GM12878 (cell line): Measurements from ENCODE around the gene DENND6A. TPM values are rescaled to one million over a fixed set of nuclear protein-coding genes. Genes with fewer than 3 reads are reported as not detected.
A peak's percentile ranks its signal among the peaks of the same experiment; 100 is the strongest.

ENCODE experiments used
- ATAC-seq: fragments of 200-7000 bp; cut with Tn5 transposase; 3 replicates; pipeline ENCODE4 v1.9.1; 2020; ENCODE audit warnings: mild to moderate bottlenecking, moderate library complexity
- BruUV-seq: library from RNA; stranded (reverse); fragments of 400-500 nt; replicated peaks from 2 replicates; lab custom pipeline; 2021; lab: Mats Ljungman, UMichigan
- CTCF ChIA-PET: fragments of 300-600 bp; sonication (Branson Sonifier 250); formaldehyde crosslinking; extraction: SDS; loops from one replicate; lab custom pipeline; 2021; ENCODE audit warnings: inconsistent platforms; lab: Yijun Ruan, JAX
- POLR2A ChIA-PET: fragments of 350-600 bp; formaldehyde crosslinking; extraction: SDS; loops from one replicate; lab custom pipeline; 2021; ENCODE audit warnings: inconsistent platforms; lab: Charles Lee
- RAD21 ChIA-PET: fragments of 300-600 bp; sonication (Branson Sonifier 250); formaldehyde crosslinking; loops from one replicate; lab custom pipeline; 2023; ENCODE audit warnings: antibody characterized with exemption; ENCODE audit not compliant: unreplicated experiment; lab: Charles Lee
- SMC1A ChIA-PET: fragments of 300-600 bp; sonication (Branson Sonifier 250); formaldehyde crosslinking; loops from one replicate; lab custom pipeline; 2023; ENCODE audit not compliant: unreplicated experiment, uncharacterized antibody; lab: Charles Lee
- DNase-seq: peaks from one replicate; pipeline ENCODE4 v3.0.0-alpha.2; 2011; ENCODE audit warnings: low read depth, low spot score
- FAIRE-seq: peaks from 3 replicates; lab custom pipeline; 2011; peaks lifted over from hg19 to GRCh38; lab: Jason Lieb, UNC
- H2AFZ ChIP-seq: 2 replicates; pipeline ENCODE4 v1.6.0; 2011; ENCODE audit warnings: low read depth, low read length, control low read depth; ENCODE audit not compliant: control insufficient read depth
- H3K27ac ChIP-seq: 2 replicates; pipeline ENCODE4 v1.5.1; 2011; ENCODE audit warnings: control low read depth; ENCODE audit not compliant: control insufficient read depth, insufficient read depth
- H3K27me3 ChIP-seq, 2 experiments: replicated peaks in 1 of 2; 2 replicates each; pipeline versions ENCODE4 v1.6.0 to v1.6.1; 2011; ENCODE audit warnings: low read length in 1 of 2; ENCODE audit not compliant: control insufficient read depth in 2 of 2, insufficient read depth in 2 of 2
- H3K36me3 ChIP-seq, 2 experiments: 2 replicates each; pipeline ENCODE4 v1.5.1; 2011; ENCODE audit warnings: low read length in 1 of 2; ENCODE audit not compliant: control insufficient read depth in 2 of 2, insufficient read depth in 2 of 2
- H3K4me1 ChIP-seq: 2 replicates; pipeline ENCODE4 v1.6.1; 2011; ENCODE audit warnings: mild to moderate bottlenecking, low read length, moderate library complexity, mixed read lengths; ENCODE audit not compliant: control insufficient read depth, insufficient read depth
- H3K4me2 ChIP-seq: 2 replicates; pipeline ENCODE4 v1.6.0; 2011; ENCODE audit warnings: control low read depth; ENCODE audit not compliant: control insufficient read depth, insufficient read depth
- H3K4me3 ChIP-seq: fragments of 200-600 bp; sonication (generic); 2 replicates; pipeline ENCODE4 v1.5.1; 2016
- H3K79me2 ChIP-seq: 2 replicates; pipeline ENCODE4 v1.6.0; 2011; ENCODE audit warnings: low read length; ENCODE audit not compliant: control insufficient read depth, insufficient read depth
- H3K9ac ChIP-seq: 2 replicates; pipeline ENCODE4 v1.8.0; 2011; ENCODE audit warnings: low read length, control low read depth, mixed read lengths; ENCODE audit not compliant: control insufficient read depth, insufficient read depth
- H3K9me3 ChIP-seq: replicated peaks from 3 replicates; pipeline ENCODE4 v1.5.1; 2011; ENCODE audit warnings: mild to moderate bottlenecking, low read length; ENCODE audit not compliant: control insufficient read depth, insufficient read depth
- H4K20me1 ChIP-seq: 2 replicates; pipeline ENCODE4 v1.6.0; 2011; ENCODE audit not compliant: control insufficient read depth, insufficient read depth
- PAX5 ChIP-seq: IDR thresholded peaks from 2 replicates; pipeline ENCODE4 v1.6.1; 2011; ENCODE audit warnings: low read depth, low read length, borderline replicate concordance
- TBL1XR1 ChIP-seq: IDR thresholded peaks from 2 replicates; pipeline ENCODE4 v1.6.1; 2012; ENCODE audit warnings: low read depth, low read length, improper control_type of control experiment
- WGBS: methylation state at CpG from one replicate; pipeline ENCODE4 v1.1.6; 2016; ENCODE audit warnings: low lambda C conversion rate; ENCODE audit not compliant: insufficient replicate concordance, insufficient coverage; ENCODE audit errors: missing lambda C conversion rate; 5-methylcytosine and 5-hydroxymethylcytosine counted together
- in situ Hi-C: fragments of 300-500 bp; cut with MboI; formaldehyde crosslinking; loops from 9 replicates; pipeline ENCODE4 v1.14.3; 2018; ENCODE audit warnings: mixed read lengths
- intact Hi-C: fragments of 100-400 bp; cut with micrococcal nuclease; formaldehyde crosslinking; loops from one replicate; pipeline ENCODE4 v1.14.2; 2022; ENCODE audit not compliant: unreplicated experiment
- polyA plus RNA-seq, 11 experiments: library from polyadenylated mRNA; depleted of rRNA in 4 of 11; unstranded in 6 of 11; stranded (reverse) in 5 of 11; fragments of >200 nt; fragmentation: Nextera tagmentation in 4 of 11; fragmentation: Illumina TruSeq in 1 of 11; extraction: Ambion mirVana in 4 of 11; extraction: Trizol in 1 of 11; gene quantifications; 1 replicate in 1 of 11; 2 replicates in 10 of 11; pipeline versions ENCODE4 v1.2.1 to v1.2.3, GENCODE V29; 2011 to 2016; ENCODE audit warnings: inconsistent platforms in 2 of 11, missing spikeins in 2 of 11, low read depth in 1 of 11
- total RNA-seq, 4 experiments: library from RNA; depleted of rRNA in 3 of 4; stranded (reverse); fragments of >200 nt in 3 of 4; fragmentation: Illumina TruSeq in 1 of 4; extraction: Trizol in 1 of 4; gene quantifications; 2 replicates each; pipeline versions ENCODE4 v1.2.1 to v1.2.3, GENCODE V29; 2013 to 2021
- TF ChIP-seq, protein P1 (sequence below): IDR thresholded peaks from 2 replicates; pipeline ENCODE4 v1.6.1; 2012; ENCODE audit warnings: low read length, inconsistent platforms
- TF ChIP-seq, protein P2 (sequence below): fragments of 150-350 bp; IDR thresholded peaks from 2 replicates; pipeline ENCODE4 v1.6.1; 2016; ENCODE audit warnings: low read depth, low read length
- TF ChIP-seq, protein P3 (sequence below): IDR thresholded peaks from 2 replicates; pipeline ENCODE4 v1.6.1; 2011; ENCODE audit warnings: borderline replicate concordance, low read depth, mild to moderate bottlenecking, moderate library complexity, low read length; ENCODE audit not compliant: insufficient read depth, poor library complexity, severe bottlenecking

DENND6A gene
- total and polyA plus RNA-seq, 10 of the 15 experiments (the other 5 are each of a cell fraction or from before 2014, with no cell fraction given): 1.8 to 15.3 (median 10.3) TPM

DNA sequence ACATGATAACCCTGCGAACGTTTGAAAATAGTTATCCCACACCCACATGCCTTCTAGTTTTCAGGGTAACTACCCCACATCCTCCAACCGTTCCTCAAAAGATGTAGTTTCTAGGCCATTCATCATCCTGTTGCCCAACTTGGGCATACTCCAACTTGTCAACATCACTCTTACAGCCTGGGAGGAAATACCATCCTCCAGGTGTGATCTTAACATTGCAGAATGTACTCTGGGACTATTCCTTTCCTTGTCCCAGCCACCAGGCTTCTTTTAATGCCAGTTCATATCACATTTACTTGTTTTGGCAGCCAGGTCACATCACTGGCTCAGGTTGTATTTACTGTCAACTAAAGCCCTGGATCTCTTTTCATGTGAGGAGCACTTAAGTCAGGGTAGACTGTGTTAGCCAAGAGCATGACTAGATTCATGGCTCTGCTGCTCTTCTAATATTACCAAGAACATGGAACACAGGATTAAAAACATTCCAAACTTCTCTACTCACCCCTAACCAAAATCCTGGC is 4.0 kb upstream of the DENND6A start:
- ChIA-PET CTCF (no interaction called here), SMC1A (no interaction called here), RAD21 (interaction anchor here (0.6 kb wide), 1 partner anchor 53 kb away, joined by 3 read pairs; no protein-coding TSS in a partner anchor), POLR2A (no interaction called here)
- in situ Hi-C loops: no loop called here
- peaks cover 6% of the 10 kb centered on the region for H3K79me2 ChIP-seq
- no peak overlapping the region for H2AFZ ChIP-seq
- no peak overlapping the region for H3K4me3 ChIP-seq
- no peaks in the 10 kb centered on the region for H3K9me3 ChIP-seq
- ATAC-seq: no peak
- WGBS: 27% methylated on average over 3 of the region's 3 CpGs
- no TSS peak for BruUV-seq
- no peak overlapping the region for H3K27ac ChIP-seq
- H3K4me2 ChIP-seq: no peak overlapping the region
- H3K9ac ChIP-seq: no peak overlapping the region
- TF ChIP-seq, protein P1, sequence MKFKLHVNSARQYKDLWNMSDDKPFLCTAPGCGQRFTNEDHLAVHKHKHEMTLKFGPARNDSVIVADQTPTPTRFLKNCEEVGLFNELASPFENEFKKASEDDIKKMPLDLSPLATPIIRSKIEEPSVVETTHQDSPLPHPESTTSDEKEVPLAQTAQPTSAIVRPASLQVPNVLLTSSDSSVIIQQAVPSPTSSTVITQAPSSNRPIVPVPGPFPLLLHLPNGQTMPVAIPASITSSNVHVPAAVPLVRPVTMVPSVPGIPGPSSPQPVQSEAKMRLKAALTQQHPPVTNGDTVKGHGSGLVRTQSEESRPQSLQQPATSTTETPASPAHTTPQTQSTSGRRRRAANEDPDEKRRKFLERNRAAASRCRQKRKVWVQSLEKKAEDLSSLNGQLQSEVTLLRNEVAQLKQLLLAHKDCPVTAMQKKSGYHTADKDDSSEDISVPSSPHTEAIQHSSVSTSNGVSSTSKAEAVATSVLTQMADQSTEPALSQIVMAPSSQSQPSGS: no peak
- H3K27me3 ChIP-seq: no peaks in the 10 kb centered on the region
- DNase-seq: no peak
- intact Hi-C loops: no loop called here
- no peaks in the 10 kb centered on the region for H4K20me1 ChIP-seq
- H3K4me1 ChIP-seq: no peaks in the 10 kb centered on the region
- no peaks in the 10 kb centered on the region for H3K36me3 ChIP-seq
- no peak for FAIRE-seq

DNA sequence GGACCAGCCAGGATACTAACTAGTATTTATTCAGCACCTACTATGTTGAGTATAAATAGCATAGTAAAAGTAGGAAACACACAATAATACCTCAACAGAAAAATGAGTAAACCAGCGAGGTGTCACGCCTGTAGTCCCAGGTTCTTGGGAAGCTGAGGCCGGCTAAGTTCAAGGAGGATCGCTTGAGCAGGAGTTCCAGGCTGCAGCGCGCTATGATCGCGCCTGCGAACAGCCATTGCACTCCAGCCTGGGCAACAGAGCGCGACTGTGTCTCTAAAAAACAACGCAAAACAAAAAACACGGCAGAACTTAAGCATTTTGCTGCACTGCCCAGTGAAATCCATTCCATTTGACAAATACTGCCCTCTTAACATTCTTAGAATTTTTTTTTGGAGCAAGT is 1.3 kb upstream of the DENND6A start:
- Histone ChIP-seq H3K79me2 (peaks cover 32% of the 10 kb centered on the region), H3K4me1 (peaks cover 5% of the 10 kb centered on the region; the same call in 1 of the 2 replicates), H3K36me3 (no peaks in the 10 kb centered on the region), H3K4me3 (no peak overlapping the region), H4K20me1 (no peaks in the 10 kb centered on the region), H2AFZ (no peak overlapping the region), H3K4me2 (no peak overlapping the region), H3K27me3 (no peaks in the 10 kb centered on the region), H3K9ac (no peak overlapping the region), H3K9me3 (no peaks in the 10 kb centered on the region), H3K27ac (no peak overlapping the region)
- SMC1A ChIA-PET: no interaction called here
- ATAC-seq (no peak), FAIRE-seq (no peak), DNase-seq (no peak)
- in situ Hi-C loops: no loop called here
- RAD21 ChIA-PET: no interaction called here
- CTCF ChIA-PET: no interaction called here
- BruUV-seq: no TSS peak
- POLR2A ChIA-PET: no interaction called here
- TF ChIP-seq TBL1XR1 (no peak), PAX5 (peak; percentile 22; the same call in 1 of the 2 replicates)
- TF ChIP-seq, protein P2, sequence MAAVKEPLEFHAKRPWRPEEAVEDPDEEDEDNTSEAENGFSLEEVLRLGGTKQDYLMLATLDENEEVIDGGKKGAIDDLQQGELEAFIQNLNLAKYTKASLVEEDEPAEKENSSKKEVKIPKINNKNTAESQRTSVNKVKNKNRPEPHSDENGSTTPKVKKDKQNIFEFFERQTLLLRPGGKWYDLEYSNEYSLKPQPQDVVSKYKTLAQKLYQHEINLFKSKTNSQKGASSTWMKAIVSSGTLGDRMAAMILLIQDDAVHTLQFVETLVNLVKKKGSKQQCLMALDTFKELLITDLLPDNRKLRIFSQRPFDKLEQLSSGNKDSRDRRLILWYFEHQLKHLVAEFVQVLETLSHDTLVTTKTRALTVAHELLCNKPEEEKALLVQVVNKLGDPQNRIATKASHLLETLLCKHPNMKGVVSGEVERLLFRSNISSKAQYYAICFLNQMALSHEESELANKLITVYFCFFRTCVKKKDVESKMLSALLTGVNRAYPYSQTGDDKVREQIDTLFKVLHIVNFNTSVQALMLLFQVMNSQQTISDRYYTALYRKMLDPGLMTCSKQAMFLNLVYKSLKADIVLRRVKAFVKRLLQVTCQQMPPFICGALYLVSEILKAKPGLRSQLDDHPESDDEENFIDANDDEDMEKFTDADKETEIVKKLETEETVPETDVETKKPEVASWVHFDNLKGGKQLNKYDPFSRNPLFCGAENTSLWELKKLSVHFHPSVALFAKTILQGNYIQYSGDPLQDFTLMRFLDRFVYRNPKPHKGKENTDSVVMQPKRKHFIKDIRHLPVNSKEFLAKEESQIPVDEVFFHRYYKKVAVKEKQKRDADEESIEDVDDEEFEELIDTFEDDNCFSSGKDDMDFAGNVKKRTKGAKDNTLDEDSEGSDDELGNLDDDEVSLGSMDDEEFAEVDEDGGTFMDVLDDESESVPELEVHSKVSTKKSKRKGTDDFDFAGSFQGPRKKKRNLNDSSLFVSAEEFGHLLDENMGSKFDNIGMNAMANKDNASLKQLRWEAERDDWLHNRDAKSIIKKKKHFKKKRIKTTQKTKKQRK: no peak
- TF ChIP-seq, protein P3, sequence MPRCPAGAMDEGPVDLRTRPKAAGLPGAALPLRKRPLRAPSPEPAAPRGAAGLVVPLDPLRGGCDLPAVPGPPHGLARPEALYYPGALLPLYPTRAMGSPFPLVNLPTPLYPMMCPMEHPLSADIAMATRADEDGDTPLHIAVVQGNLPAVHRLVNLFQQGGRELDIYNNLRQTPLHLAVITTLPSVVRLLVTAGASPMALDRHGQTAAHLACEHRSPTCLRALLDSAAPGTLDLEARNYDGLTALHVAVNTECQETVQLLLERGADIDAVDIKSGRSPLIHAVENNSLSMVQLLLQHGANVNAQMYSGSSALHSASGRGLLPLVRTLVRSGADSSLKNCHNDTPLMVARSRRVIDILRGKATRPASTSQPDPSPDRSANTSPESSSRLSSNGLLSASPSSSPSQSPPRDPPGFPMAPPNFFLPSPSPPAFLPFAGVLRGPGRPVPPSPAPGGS: no peak
- 63% methylated on average over 13 of the region's 13 CpGs for WGBS
- intact Hi-C loops: loop anchor here (5.0 kb wide), 1 partner anchor 137 kb away; the partner anchor contains the start of gene PDE12
